Posterior vena cava (tissue), 2 donors: ENCODE measurements around the gene TXNDC12. TPM values are rescaled to one million over a fixed set of nuclear protein-coding genes. Genes with fewer than 3 reads are reported as not detected.
A peak's percentile ranks its signal among the peaks of the same experiment; 100 is the strongest.
"Not testable (repeated sequence)": the region's sequence is repeated elsewhere in the genome, so short reads cannot be mapped to it uniquely, and the experiment has no call there.

Experiments used
- DNase-seq: peaks from one replicate; pipeline ENCODE4 v3.0.0-alpha.2; 2020; ENCODE audit warnings: low spot score
- intact Hi-C, 2 donors: fragments of 100-400 bp; cut with DNase I; formaldehyde crosslinking; loops; one replicate each; pipeline versions ENCODE4 v1.14.1 to v1.14.2; 2022 to 2023
- total RNA-seq, 2 donors: library from RNA; stranded (reverse); fragmentation: NEBNext Ultra II Directional; extraction: Animal tissue kit (Norgen Biotek cat#: 25700); gene quantifications; one replicate each; pipeline ENCODE4 v1.2.1, GENCODE V29; 2021
- donor health status: DM: yes; HTN: yes; CAD: no.
- donor health status: DM: yes; HTN: yes; CAD: no.

Gene TXNDC12
- total RNA-seq, 2 donors from 2014 or later, result 30.1 to 32.7 TPM

DNA sequence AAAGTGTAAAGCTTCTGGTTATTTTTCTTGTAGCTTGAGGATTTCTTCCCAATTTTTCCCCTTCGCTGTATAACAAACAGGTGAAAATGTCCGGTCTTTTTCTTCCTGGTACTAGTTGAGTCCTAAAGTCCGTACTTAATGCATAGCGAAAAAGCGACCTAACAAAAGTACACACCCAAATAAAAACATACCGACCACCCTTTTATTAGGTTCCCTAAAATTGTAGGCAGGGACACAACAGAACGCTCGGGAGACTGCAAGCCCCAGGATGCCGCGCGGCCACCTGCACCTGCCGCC is 823 bp upstream of the TXNDC12 start:
- DNase-seq, result no peak
- intact Hi-C loops, result loop anchor here in 1 of 2 donors (5.0 kb wide), 1 partner anchor 1129 kb away; no protein-coding TSS in a partner anchor

DNA sequence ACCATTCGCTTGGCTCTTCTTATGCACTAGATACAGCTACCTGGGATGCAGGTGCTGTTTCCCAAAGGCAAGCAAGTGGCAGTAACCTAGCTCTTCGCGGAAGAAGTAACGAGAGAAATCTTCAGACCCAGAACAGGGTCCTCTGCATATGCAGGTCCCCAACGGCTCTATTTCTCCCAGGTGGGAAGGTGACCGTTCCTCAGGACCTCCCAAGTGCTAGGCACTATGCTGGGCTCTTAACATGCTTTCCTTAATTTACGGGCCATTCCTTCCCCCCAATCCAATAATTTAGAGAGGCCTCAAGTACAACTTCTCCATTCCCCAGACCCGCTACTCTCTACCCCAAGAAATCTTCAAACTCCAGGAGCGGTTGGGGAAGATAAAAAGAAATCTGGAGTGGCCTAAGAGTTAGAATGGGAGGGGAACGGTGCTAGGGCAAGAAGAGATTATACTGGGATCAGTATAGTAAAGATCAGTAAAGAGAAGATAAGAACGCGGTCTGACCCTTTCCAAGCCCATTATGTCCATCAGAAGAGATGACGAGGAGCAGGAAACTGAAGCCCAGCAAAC is 410 bp downstream of the TXNDC12 start:
- intact Hi-C loops, result loop anchor here in 1 of 2 donors (5.0 kb wide), 1 partner anchor 1127 kb away; no protein-coding TSS in a partner anchor
- no peak for DNase-seq

DNA sequence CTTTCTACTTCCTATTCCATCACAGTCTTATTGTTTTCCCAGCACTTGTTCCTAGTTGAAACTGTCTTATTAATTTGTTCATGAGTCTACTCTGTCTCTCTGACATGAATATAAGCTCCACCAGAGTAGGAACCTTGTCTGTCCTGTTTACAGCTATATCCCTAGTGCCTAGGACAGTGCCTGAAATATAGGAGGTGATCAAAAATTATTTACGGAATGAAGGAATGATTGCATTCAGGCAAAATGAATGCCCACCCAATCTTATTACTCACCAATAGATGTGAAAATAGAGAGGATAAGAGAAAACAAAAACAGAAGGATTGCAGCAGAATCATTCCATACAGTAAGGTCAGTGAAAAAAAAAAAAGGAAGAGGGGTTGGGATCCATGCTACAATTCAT is 1.1 kb downstream of the TXNDC12 start:
- intact Hi-C loops, result no loop called here
- DNase-seq, result no peak

DNA sequence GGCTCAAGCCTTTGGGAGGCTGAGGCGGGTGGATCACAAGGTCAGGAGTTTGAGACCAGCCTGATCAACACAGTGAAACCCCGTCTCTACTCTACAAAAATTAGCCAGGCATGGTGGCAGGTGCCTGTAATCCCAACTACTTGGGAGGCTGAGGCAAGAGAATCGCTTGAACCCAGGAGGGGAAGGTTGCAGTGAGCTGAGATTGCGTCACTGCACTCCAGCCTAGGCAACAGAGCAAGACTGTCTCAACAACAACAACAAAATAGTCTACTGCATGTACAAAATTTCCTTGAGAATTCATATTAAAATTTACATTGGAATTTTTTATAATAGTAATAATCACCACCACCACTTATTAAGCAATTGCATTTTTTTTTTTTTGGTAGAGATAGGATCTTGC is 5.7 kb downstream of the TXNDC12 start:
- intact Hi-C loops, result not testable (repeated sequence)

DNA sequence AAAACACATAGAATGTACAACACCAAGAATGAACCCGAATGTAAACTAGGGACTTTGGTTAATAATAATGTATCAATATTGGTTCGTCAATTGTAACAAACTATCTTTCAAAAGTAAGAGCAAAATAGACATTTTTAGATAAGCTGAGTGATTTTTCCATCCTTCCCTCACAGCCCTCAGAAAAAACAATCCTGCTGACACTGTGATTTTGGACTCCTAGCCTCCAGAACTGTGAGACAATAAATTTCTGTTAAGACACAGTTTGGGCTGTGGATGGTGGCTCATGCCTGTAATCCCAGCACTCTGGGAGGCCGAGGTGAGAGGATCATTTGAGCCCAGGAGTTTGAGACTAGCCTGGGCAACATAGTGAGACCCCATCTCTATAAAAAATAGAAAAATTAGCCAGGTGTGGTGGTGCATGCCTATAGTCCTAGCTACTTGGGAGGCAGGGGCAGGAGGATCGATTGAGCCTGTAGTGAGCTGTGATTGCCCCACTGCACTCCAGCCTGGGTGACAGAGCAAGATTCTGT is 9.3 kb downstream of the TXNDC12 start:
- DNase-seq, intact Hi-C loops: not testable (repeated sequence)

More for the DNA sequence above, 5.7 kb downstream of the TXNDC12 start:
- not testable (repeated sequence) for DNase-seq

DNA sequence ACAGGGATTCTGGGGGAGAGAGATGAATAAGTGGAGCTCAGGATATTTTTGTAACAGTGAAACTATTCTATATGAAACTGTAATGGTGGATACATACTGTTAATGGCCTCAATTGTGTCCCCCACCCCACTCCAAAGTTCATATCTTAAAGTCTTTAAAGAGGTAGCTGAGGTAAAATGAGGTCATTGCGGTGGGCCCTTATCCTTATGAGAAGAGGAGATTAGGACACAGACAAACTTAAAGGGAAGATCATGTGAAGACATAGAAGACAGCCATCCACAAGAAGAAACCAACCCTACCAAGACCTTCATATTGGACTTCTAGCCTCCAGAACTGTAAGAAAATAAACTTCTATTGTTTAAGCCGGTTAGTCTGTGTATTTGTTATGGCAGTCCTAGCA is 9.8 kb downstream of the TXNDC12 start:
- no peak for DNase-seq
- intact Hi-C loops, result no loop called here

DNA sequence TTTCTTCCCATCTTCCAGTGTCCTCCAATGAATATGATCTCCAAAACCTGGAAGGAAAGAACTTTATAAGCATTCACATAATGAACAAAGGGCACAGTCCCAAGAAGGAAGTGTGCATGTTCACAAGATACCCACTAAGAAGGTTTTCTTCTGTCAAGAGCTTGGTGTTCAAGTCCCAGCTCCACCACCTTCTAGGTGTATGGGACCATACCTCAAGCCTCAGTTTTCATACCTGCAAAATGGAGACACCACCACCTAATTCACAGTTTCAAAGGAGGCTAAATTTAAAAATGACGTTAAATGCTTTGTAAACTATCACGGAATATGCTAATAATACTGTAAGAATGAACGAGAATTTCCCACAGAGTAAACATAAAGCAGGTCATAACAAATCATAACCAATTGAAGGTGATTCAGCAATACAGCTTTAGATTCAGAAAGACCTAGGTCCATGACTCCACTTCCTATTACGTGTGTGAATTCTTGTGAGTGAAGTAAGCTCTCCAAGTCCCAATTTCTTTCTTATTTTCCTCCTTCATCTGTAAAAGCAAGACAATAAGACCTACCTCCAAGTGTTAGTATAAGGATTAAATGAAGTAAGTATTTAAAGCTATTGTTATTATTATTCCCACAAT is 13.3 kb downstream of the TXNDC12 start:
- intact Hi-C loops, result no loop called here

DNA sequence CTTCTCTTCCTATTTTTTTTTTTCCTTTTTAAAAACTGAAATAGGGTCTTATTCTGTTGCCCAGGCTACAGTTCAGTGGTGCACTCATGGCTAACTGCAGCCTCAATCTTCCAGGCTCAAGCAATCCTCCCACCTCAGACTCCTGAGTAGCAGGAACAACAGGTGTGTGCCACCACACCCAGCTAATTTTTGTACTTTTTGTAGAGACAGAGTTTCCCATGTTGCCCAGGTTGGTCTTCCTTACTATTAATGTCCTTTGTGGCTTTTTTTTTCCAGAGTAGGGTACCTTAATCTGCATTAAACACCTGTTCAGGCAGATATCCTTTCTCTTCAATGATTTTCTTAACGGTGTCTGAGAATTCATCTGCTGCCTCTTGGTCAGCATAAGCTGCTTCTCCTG is 17.1 kb downstream of the TXNDC12 start:
- DNase-seq, result no peak
- intact Hi-C loops, result no loop called here

More for the DNA sequence above, 13.3 kb downstream of the TXNDC12 start:
- DNase-seq, result no peak

DNA sequence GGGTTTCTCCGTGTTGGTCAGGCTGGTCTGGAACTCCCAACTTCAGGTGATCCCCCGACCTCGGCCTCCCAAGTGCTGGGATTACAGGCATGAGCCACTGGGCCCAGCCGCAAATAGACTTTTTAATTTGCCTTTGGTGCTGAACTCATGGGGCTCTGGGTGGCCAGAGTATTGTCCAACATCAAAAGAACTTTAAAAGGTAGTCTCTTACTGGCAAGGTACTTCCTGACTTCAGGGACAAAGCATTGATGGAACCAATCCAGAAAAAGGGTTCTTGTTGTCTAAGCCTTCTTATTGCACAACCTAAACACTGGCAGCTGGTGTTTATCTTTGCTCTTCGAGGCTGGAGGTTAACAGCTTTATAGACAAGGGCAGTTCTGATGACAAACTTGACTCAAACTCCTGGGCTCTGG is 17.6 kb downstream of the TXNDC12 start:
- intact Hi-C loops, result no loop called here
- no peak for DNase-seq

DNA sequence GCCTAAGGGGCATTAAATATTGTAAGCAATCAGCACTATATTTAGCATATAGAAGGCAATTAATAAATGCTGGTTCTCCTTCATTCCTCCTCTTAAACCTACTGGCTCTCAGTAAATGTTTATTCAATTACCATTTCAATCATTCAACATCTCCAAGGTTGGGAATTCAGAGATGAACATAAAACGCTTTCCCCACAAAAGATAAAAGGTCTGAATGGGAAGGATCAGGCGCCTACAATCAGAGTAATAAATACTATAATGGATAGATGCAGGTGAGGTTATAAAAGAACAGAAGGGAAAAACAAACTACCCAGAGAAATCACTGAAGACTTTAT is 21.0 kb downstream of the TXNDC12 start:
- DNase-seq, result no peak
- intact Hi-C loops, result no loop called here

DNA sequence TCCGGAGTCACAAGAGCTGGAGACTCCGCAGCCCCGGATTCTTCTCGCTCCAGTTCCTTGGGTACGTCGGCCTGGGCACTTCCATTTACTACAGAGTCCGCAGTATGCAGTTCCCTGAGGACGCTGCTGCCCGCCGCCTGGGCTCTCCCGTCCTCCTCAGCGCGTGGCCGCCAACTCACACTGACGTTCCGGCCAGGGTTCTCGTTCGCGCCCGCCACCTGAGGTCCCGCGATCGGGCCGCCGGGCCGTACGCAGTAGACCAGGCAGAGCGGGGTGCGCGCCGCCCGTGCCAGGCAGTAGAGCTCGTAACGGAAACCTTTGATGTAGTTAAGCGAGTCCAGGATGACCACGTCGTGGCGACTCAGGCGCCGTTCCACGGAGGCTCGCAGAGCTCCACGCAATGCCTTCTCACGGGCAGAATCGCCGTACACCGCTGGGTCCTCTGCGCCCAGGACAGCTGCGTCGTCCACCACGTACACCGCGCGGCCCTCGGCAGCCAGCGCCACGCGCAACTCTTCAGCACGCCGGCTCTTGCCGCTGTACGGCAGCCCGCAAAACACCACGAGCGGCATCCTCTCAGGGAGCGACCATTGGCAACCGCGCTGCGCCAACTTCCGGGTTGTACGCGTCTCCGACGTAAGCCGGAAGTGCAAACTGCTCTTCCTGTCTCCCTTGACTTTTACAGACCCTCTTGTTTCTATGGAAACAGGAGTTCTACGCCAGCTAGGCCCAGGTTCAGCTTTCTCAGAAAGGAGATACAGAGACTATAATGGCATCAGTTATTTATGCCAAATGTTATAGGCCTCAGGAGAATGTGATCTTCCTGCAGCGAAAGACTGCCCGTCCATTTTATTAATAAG is 21.6 kb downstream of the TXNDC12 start, which contains the start of gene KTI12:
TSS of gene KTI12 (minus strand) at position 621 of the 860 bp plus-strand sequence. CDS start at position 572, 49 bp downstream.
- intact Hi-C loops, result no loop called here
- peak; percentile 97 for DNase-seq

DNA sequence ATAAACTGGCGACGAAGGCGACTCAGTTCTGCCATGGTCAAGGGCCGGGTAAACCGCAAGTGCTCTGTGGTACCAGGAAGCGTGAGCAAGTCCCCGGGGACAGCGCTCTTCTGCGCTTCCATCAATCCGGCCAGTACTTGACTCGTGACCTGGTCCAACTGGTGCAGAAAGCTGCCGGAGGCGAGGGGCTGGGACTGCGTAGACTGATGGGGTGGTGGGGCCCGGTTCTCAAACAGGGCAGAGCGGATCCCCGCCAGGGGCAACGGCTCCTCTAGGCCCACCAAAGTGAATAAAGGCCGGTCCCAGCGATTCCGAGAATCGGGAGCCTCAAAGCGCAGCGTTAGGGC is 22.2 kb downstream of the TXNDC12 start:
- peak; percentile 86 for DNase-seq
- intact Hi-C loops, result no loop called here

DNA sequence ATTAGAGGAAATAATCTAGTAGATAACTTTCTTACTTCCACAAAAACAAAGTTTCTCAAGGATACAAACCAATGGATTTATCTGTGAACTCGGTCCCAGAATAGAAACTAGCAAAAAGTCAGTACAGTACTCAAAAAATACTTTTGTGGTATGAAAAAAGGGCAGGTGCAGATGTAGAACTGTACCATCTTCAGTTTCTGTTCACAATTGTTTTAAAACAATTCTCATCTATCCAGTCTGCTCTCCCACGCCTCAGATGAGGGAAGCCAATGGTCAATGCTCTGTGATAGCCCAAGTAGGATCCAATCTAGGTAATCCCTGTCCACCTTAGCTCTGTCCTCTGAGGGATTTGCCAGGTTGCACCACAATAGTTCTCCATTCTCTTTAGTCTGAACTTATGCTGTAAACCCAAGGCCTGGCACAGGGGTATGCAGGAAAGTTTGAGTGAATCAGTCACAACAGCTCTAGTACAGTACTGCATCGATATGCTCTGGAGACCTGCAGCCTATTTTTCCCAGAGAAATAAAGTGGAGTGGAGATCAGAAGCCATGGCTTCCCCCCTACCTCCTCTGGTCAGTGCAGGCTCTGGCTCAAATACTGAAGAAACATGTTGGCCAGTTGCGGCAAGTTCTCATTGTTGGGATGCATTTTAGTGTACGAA is 22.7 kb downstream of the TXNDC12 start:
- intact Hi-C loops, result no loop called here
- DNase-seq, result no peak

DNA sequence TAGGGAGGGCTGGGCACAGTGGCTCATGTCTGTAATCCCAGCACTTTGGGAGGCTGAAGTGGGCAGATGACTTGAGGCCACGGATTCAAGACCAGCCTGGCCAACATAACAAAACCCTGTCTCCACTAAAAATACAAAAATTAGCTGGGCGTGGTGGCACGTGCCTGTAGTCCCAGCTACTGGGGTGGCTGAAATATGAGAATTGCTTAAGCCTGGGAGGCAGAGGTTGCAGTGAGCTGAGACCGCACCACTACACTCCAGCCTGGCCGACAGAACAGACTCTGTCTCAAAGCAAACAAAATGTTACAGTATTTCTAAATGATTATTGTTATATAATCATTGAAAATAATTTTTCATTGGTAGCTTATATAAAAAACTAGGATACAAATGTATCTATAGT is 26.2 kb downstream of the TXNDC12 start:
- DNase-seq, intact Hi-C loops: not testable (repeated sequence)

DNA sequence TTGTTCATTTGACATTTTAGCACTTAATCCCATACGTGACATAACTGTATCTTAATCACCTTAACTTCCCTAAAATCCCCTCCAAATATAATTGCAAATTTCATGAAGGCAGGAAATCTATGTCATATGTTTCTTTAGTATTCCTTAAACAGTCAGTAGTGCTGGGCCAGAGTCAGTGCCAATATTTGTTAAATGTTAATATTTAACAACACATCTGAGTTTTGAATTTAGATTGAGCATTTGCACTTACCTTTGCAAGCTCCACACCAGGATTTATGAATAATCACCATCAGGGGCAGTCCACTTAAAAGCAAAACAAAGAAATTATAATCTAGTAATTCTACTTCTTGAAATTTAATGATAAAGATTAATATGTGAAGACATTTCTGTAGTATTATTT is 26.7 kb downstream of the TXNDC12 start:
- intact Hi-C loops, result no loop called here
- no peak for DNase-seq

DNA sequence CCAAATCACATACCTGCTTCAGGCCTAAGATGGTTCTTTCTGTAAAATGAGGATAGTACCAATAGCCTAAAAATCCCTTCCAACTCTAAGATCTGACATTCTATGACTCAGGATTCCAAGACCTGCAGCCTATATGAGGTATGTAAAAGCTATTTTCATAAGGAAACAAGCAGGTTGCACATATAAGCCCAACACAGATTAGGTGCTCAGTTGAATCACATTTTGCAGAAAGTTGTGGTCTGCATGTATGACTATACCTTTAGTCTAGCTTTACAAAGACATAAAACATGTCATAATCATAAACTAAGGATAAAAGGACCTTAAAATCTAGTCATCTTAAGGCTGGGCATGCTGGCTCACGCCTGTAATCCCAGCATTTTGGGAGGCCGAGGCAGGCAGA is 28.7 kb downstream of the TXNDC12 start:
- intact Hi-C loops, result no loop called here
- no peak for DNase-seq

DNA sequence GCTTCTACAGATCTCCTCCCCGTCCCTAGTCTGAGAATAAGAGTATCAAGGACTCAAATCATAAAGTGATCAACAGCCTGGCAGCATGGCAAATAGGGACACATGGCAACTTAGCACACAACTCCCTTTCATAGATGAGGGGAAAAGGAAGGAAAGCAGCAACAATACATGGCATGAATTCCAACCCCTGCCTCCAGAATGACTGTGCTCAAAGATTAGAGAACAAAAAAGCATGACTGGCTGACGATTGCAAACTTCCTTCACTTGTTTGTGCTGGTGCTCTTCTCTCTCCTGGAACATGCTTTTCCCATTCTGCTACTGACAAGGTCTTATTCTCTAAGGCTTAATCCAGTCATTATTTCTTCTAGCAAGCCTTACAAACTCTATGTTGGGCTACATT is 32.9 kb downstream of the TXNDC12 start:
- intact Hi-C loops, result no loop called here
- DNase-seq, result no peak

DNA sequence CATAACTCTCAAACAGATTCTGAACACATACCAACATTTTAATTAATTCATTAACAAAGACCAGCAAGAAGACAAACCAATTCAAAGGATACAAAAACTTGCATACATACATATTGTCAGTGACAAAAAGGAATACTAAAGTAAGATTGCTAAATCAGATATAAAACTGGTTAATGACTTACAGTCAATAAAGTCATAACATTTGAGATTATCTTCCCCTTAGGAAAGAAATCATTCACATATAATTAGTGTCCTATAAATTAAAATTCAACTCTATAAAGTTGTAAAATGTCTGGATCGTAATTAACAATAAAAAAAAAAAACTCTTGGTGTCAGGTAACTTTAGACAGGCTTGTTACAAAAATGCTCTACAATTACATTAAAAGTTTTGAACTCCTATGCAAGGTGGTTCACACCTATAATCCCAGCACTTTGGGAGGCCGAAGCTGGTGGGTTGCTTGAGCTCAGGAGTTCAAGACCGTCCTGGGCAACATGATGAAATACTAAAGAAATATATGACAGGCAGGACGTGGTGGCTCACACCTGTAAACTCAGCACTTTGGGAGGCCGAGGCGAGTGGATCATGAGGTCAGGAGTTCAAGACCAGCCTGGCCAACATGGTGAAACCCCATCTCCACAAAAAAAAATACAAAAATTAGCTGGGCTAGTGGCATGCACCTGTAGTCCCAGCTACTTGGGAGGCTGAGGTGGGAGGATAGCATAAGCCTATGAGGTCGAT is 46.8 kb downstream of the TXNDC12 start:
- intact Hi-C loops, result no loop called here
- DNase-seq, result no peak
